ENCODE results near the gene TEF. TPM values are rescaled to one million over a fixed set of nuclear protein-coding genes. Genes with fewer than 3 reads are reported as not detected.

The TEF gene, protein sequence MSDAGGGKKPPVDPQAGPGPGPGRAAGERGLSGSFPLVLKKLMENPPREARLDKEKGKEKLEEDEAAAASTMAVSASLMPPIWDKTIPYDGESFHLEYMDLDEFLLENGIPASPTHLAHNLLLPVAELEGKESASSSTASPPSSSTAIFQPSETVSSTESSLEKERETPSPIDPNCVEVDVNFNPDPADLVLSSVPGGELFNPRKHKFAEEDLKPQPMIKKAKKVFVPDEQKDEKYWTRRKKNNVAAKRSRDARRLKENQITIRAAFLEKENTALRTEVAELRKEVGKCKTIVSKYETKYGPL
- total RNA-seq (2021) (19.4 and 28.2 TPM in 2 replicates), Bru-seq, nascent RNA (percentile 49 among the genes with signal in this experiment), BruChase-seq, experiment 1, labeled RNA remaining after a 2-hour chase (percentile 71 among the genes with signal in this experiment), BruChase-seq, experiment 2, labeled RNA remaining after a 6-hour chase (percentile 55 among the genes with signal in this experiment)
- long read RNA-seq, full-length matches to known transcripts = 5 of 8 reads
- long read RNA-seq, partial matches to known transcripts = 3 of 8 reads
- long read RNA-seq, other reads (novel, unspliced or antisense) = 0 of 8 reads

DNA sequence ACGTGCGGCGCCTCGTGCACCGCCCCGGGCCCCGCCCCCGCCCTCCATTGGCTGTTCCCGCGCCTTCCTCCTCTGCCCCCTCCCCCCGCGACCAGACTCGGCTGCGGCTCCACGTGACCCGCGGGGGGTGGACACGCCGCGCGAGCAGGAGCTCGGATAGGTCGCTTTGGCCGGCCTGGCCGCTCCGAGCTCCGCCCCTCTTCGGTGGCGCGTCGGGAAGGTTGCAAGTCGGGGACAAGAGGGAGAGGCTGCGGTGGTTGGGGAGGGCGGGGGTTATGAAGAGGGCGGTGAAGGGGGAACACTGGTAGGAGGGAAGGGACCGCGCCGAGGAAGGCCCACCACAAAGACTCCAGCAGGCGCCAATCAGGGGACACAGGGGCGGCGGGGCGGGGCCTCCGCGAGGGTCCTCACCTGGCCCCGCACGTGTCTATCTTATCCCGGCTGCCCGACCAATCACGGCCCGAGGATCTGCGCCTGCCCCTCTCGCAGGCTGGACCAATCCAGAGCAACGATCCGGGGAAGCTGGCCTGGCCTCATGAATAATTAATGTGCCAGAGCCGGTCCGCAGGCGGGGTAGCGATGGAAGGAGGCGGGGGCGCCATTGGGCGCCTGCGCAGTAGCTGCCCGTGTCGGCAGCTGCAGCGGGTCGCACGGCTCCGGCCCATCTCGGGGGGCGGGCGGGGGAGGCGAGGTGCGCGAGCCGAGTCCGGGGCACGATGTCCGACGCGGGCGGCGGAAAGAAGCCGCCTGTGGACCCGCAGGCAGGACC, at the start of gene TEF:
TEF (plus strand) TSS at position 614 of the 769 bp plus-strand sequence; CDS start at position 717, 103 bp downstream.
- no peaks in the 10 kb centered on the region for H4K20me1 ChIP-seq (ENCODE audit: insufficient read depth)
- BruUV-seq (replicated peaks) = no TSS peak
- peak; percentile 94 to 98 for DNase-seq
- H3K4me2 ChIP-seq = peak within 1 kb of the TSS; percentile 89
- no peaks in the 10 kb centered on the region for H3K9me2 ChIP-seq (ENCODE audit: insufficient read depth)
- H2AFZ ChIP-seq = peak within 1 kb of the TSS; percentile 89
- peaks cover 5% of the 10 kb centered on the region; the same call in 1 of the 2 replicates for H3K79me2 ChIP-seq (ENCODE audit: low read depth)
- H3K9me3 ChIP-seq (ENCODE audit: insufficient read depth, low read depth) = no peaks in the 10 kb centered on the region
- peak within 1 kb of the TSS; percentile 96 for H3K27ac ChIP-seq
- H3K36me3 ChIP-seq (ENCODE audit: low read depth) = no peaks in the 10 kb centered on the region
- no peaks in the 10 kb centered on the region for H3K27me3 ChIP-seq (ENCODE audit: insufficient read depth, low read depth)
- peaks cover 21% of the 10 kb centered on the region for H3K4me1 ChIP-seq (replicated peaks; ENCODE audit: insufficient read depth)
- ChIA-PET POLR2A (ENCODE audit: unreplicated experiment) (interaction anchor here (0.6 to 1.9 kb wide), 22 partner anchors 8 to 729 kb away, joined by 3 to 37 read pairs (median 4); partner anchors contain the start of genes ACO2, EP300, PHF5A and RANGAP1), CTCF (interaction anchor here (0.6 to 2.2 kb wide), 9 partner anchors 8 to 476 kb away, joined by 3 to 16 read pairs (median 4); no protein-coding TSS in a partner anchor)
- H3F3A ChIP-seq (ENCODE audit: insufficient read depth, low read depth) = peaks cover 16% of the 10 kb centered on the region
- intact Hi-C loops (cut with micrococcal nuclease; ENCODE audit: unreplicated experiment) = loop anchor here (1.0 to 5.0 kb wide), 6 partner anchors 14 to 291 kb away; partner anchors contain the start of genes RANGAP1 and ZC3H7B
- TF ChIP-seq, protein P1, sequence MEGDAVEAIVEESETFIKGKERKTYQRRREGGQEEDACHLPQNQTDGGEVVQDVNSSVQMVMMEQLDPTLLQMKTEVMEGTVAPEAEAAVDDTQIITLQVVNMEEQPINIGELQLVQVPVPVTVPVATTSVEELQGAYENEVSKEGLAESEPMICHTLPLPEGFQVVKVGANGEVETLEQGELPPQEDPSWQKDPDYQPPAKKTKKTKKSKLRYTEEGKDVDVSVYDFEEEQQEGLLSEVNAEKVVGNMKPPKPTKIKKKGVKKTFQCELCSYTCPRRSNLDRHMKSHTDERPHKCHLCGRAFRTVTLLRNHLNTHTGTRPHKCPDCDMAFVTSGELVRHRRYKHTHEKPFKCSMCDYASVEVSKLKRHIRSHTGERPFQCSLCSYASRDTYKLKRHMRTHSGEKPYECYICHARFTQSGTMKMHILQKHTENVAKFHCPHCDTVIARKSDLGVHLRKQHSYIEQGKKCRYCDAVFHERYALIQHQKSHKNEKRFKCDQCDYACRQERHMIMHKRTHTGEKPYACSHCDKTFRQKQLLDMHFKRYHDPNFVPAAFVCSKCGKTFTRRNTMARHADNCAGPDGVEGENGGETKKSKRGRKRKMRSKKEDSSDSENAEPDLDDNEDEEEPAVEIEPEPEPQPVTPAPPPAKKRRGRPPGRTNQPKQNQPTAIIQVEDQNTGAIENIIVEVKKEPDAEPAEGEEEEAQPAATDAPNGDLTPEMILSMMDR (conservative IDR thresholded peaks at IDR 0.05) = no peak
- no peak for TF ChIP-seq EZH2 (IDR thresholded peaks at IDR 0.05; ENCODE audit: low read depth)
- H3K4me3 ChIP-seq = peak within 1 kb of the TSS; percentile 85

DNA sequence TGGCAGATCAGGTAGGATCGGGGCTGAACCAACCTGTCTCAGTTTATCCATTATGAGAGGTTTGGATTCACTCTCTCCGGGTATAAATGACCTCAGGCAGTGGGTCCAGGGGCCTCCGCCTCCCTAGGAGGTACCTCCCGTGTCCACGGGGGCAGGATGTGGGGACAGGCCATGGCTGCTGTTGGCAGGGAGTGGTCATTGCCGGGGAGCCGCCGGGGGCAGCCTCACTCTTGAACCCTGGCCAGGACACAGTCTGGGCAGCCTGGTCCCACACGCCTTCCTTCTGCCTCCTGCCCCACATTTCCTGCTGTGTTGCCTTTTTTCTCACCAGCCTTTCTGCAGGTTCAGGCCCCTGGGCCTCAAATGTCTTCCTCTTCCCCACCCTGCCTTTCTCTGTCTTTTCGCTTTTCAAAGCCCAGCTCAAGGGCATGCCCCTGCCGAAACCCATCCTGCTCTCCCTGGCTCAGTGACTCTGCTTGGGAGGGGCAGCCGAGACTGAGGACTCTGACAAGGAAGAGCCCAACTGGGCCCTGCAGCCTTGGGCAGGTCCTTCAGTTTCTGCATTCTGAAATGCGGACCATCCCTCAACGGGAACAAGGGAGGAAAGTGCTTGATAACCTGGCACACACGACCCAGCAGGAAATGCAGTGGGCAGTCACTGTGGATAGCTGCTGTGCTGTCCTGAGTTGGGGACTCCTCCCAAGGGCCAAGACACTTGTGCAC, 49.4 kb upstream of the TEF start:
- CTCF ChIA-PET = no interaction called here
- H3K4me2 ChIP-seq = no peak overlapping the region
- no peaks in the 10 kb centered on the region for H3K9me3 ChIP-seq (ENCODE audit: insufficient read depth, low read depth)
- no peaks in the 10 kb centered on the region; the same call in 1 of the 2 replicates for H4K20me1 ChIP-seq (ENCODE audit: insufficient read depth)
- H2AFZ ChIP-seq = no peak overlapping the region
- H3K4me3 ChIP-seq = no peak overlapping the region
- BruUV-seq (replicated peaks) = no TSS peak
- intact Hi-C loops (cut with micrococcal nuclease; ENCODE audit: unreplicated experiment) = no loop called here
- POLR2A ChIA-PET (ENCODE audit: unreplicated experiment) = no interaction called here
- H3K27ac ChIP-seq = no peak overlapping the region
- H3K27me3 ChIP-seq (ENCODE audit: insufficient read depth, low read depth) = no peaks in the 10 kb centered on the region
- no peaks in the 10 kb centered on the region; the same call in 1 of the 2 replicates for H3F3A ChIP-seq (ENCODE audit: insufficient read depth, low read depth)
- TF ChIP-seq, protein P1 (conservative IDR thresholded peaks at IDR 0.05) = no peak
- TF ChIP-seq EZH2 (IDR thresholded peaks at IDR 0.05; ENCODE audit: low read depth) = no peak
- H3K79me2 ChIP-seq (ENCODE audit: low read depth) = no peaks in the 10 kb centered on the region
- 0 out of 2 replicates have a peak, but pooled peaks cover 8% of the 10 kb centered on the region for H3K36me3 ChIP-seq (ENCODE audit: low read depth)
- H3K4me1 ChIP-seq (replicated peaks; ENCODE audit: insufficient read depth) = no peaks in the 10 kb centered on the region
- no peaks in the 10 kb centered on the region for H3K9me2 ChIP-seq (ENCODE audit: insufficient read depth)
- no peak for DNase-seq
